SK-N-MC (cell line): ENCODE results near the gene EHD4.

Experiments used
- EZH2 ChIP-seq: fragments of 200-600 bp; sonication (generic); IDR thresholded peaks from one replicate; pipeline ENCODE4 v1.6.1; 2017; ENCODE audit warnings: antibody characterized with exemption
- POLR2AphosphoS5 ChIP-seq: IDR thresholded peaks from 2 replicates; pipeline ENCODE4 v1.6.1; 2012; ENCODE audit warnings: mild to moderate bottlenecking, low read depth, low read length, borderline replicate concordance

DNA sequence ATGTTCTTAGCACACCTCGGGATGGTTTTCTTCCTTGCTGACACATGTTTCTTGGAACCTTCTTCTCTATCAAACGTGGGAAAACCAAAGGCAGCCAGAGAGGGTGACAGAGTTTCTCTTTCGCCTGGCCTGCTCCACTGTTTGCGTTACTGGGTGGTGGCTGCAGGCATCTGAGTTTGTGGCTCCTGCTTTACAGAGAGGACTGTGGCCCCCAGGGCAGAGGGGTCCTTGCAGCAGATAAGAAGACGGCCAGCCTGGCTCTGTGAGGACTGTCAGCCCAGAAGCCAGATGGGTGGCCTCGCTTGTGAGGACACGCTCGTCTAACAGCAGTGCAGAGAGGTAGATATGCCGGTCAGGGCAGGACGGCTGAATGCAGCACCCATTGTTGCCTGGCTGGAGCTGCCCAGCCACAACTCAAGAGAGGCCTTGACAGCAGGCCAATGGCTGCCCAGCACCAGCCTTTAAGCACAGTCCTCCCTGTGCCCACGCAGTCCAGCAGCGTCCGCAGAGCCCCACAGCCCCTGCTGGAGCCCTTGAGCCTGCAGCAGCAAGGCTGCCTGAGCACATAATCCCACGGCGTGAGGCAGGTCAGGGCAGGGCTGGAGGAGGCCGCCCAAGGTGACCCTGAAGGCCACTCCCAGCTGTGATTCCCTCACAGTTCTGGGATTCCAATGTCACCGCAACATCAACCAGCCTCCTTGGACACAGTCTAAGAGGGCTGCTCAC, 63.5 kb downstream of the EHD4 start:
- no peak for TF ChIP-seq EZH2
- no peak for TF ChIP-seq POLR2AphosphoS5
